SK-N-SH treated with all-trans-retinoic acid at 6 μM for 48 hours (cell line): ENCODE results near the gene CACNA1S.

ENCODE experiments used
- ATAC-seq: fragments of 200-7000 bp; cut with Tn5 transposase; 3 replicates; pipeline ENCODE4 v1.9.1; 2020; ENCODE audit warnings: mild to moderate bottlenecking, moderate library complexity
- ARNTL ChIP-seq: fragments of 450-650 bp; formaldehyde crosslinking; IDR thresholded peaks from 2 replicates; pipeline ENCODE4 v1.5.0; 2020; ENCODE audit warnings: low read depth, mild to moderate bottlenecking, moderate library complexity, borderline replicate concordance
- BACH2 ChIP-seq: fragments of 250-450 bp; sonication (Bioruptor Pico); IDR thresholded peaks from 2 replicates; pipeline ENCODE4 v1.9.0; 2021; ENCODE audit warnings: mild to moderate bottlenecking, borderline replicate concordance
- CREB5 ChIP-seq: fragments of 250-450 bp; sonication (Bioruptor Pico); IDR thresholded peaks from 2 replicates; pipeline ENCODE4 v1.5.1; 2020; ENCODE audit warnings: low read depth, mild to moderate bottlenecking, moderate library complexity
- CSDC2 ChIP-seq: fragments of 250-450 bp; sonication (Bioruptor Pico); IDR thresholded peaks from 2 replicates; pipeline ENCODE4 v1.5.0; 2020; ENCODE audit warnings: mild to moderate bottlenecking, moderate library complexity
- CSRNP3 ChIP-seq: fragments of 250-450 bp; sonication (Bioruptor Pico); IDR thresholded peaks from 2 replicates; pipeline ENCODE4 v1.5.1; 2021; ENCODE audit warnings: mild to moderate bottlenecking, moderate library complexity
- ESRRG ChIP-seq: fragments of 250-450 bp; sonication (Bioruptor Pico); IDR thresholded peaks from 2 replicates; pipeline ENCODE4 v1.6.1; 2021; ENCODE audit warnings: mild to moderate bottlenecking
- GLIS3 ChIP-seq: fragments of 250-450 bp; sonication (Bioruptor Pico); IDR thresholded peaks from 2 replicates; pipeline ENCODE4 v1.5.0; 2020; ENCODE audit warnings: mild to moderate bottlenecking, moderate library complexity
- ISL1 ChIP-seq: fragments of 250-450 bp; sonication (Bioruptor Pico); IDR thresholded peaks from 2 replicates; pipeline ENCODE4 v2.1.2; 2022; ENCODE audit warnings: mild to moderate bottlenecking, moderate library complexity
- OSR1 ChIP-seq: fragments of 250-450 bp; sonication (Bioruptor Pico); IDR thresholded peaks from 2 replicates; pipeline ENCODE4 v1.8.0; 2022; ENCODE audit warnings: moderate library complexity, mild to moderate bottlenecking, inconsistent platforms
- PATZ1 ChIP-seq: fragments of 250-450 bp; sonication (Bioruptor Pico); IDR thresholded peaks from 2 replicates; pipeline ENCODE4 v1.8.0; 2020; ENCODE audit warnings: mild to moderate bottlenecking, moderate library complexity, borderline replicate concordance
- POU6F1 ChIP-seq: fragments of 250-450 bp; sonication (Bioruptor Pico); IDR thresholded peaks from 2 replicates; pipeline ENCODE4 v1.8.0; 2021; ENCODE audit warnings: low read depth, mild to moderate bottlenecking, moderate library complexity, borderline replicate concordance
- PPARA ChIP-seq: fragments of 250-450 bp; sonication (Bioruptor Pico); IDR thresholded peaks from 2 replicates; pipeline ENCODE4 v1.5.0; 2020; ENCODE audit warnings: mild to moderate bottlenecking, borderline replicate concordance
- RARB ChIP-seq: fragments of 250-450 bp; sonication (Bioruptor Pico); IDR thresholded peaks from 2 replicates; pipeline ENCODE4 v1.8.0; 2021; ENCODE audit warnings: mild to moderate bottlenecking, moderate library complexity
- SNAI2 ChIP-seq: fragments of 250-450 bp; sonication (Bioruptor Pico); IDR thresholded peaks from 2 replicates; pipeline ENCODE4 v1.5.0; 2020; ENCODE audit warnings: mild to moderate bottlenecking, moderate library complexity
- TSHZ2 ChIP-seq: fragments of 250-450 bp; sonication (Bioruptor Pico); IDR thresholded peaks from 2 replicates; pipeline ENCODE4 v1.5.0; 2020; ENCODE audit warnings: mild to moderate bottlenecking, moderate library complexity
- ZC3H10 ChIP-seq: fragments of 250-450 bp; sonication (Bioruptor Pico); IDR thresholded peaks from 2 replicates; pipeline ENCODE4 v1.5.1; 2021; ENCODE audit warnings: mild to moderate bottlenecking, moderate library complexity
- ZFP3 ChIP-seq: fragments of 250-450 bp; sonication (Bioruptor Pico); IDR thresholded peaks from 2 replicates; pipeline ENCODE4 v1.5.0; 2020; ENCODE audit warnings: mild to moderate bottlenecking, moderate library complexity
- ZFP30 ChIP-seq: fragments of 450-650 bp; formaldehyde crosslinking; IDR thresholded peaks from 2 replicates; pipeline ENCODE4 v1.5.0; 2022; ENCODE audit warnings: mild to moderate bottlenecking, moderate library complexity
- ZNF565 ChIP-seq: fragments of 450-650 bp; formaldehyde crosslinking; conservative IDR thresholded peaks from 2 replicates; pipeline ENCODE4 v1.5.0; 2020; ENCODE audit warnings: low read depth, mild to moderate bottlenecking, moderate library complexity
- ZNF70 ChIP-seq: fragments of 450-650 bp; formaldehyde crosslinking; IDR thresholded peaks from 2 replicates; pipeline ENCODE4 v1.5.0; 2020; ENCODE audit warnings: mild to moderate bottlenecking, moderate library complexity
- ZNF8 ChIP-seq: fragments of 450-650 bp; formaldehyde crosslinking; IDR thresholded peaks from 2 replicates; pipeline ENCODE4 v1.5.0; 2020; ENCODE audit warnings: mild to moderate bottlenecking, moderate library complexity

Gene CACNA1S

GRCh38 chr1:201020721-201021629 is 91.3 kb downstream of the CACNA1S start:
- no peak for TF ChIP-seq GLIS3 (CRISPR knock-in tag)
- TF ChIP-seq PPARA (CRISPR knock-in tag), result no peak
- no peak for TF ChIP-seq CSDC2 (CRISPR knock-in tag)
- TF ChIP-seq ZFP30, result no peak
- TF ChIP-seq CSRNP3, result no peak
- TF ChIP-seq RARB (CRISPR knock-in tag), result no peak
- no peak for TF ChIP-seq ZNF565 (CRISPR knock-in tag)
- TF ChIP-seq OSR1 (CRISPR knock-in tag), result no peak
- no peak for TF ChIP-seq ZNF8
- TF ChIP-seq ZC3H10 (CRISPR knock-in tag), result no peak
- no peak for TF ChIP-seq POU6F1 (CRISPR knock-in tag)
- TF ChIP-seq ESRRG (CRISPR knock-in tag), result no peak
- TF ChIP-seq CREB5 (CRISPR knock-in tag), result no peak
- no peak for TF ChIP-seq ARNTL (CRISPR knock-in tag)
- TF ChIP-seq ZNF70 (CRISPR knock-in tag), result no peak
- ATAC-seq, result peak; percentile 38

GRCh38 chr1:201020040-201020591 is 92.1 kb downstream of the CACNA1S start:
- TF ChIP-seq OSR1 (CRISPR knock-in tag) (no peak), GLIS3 (CRISPR knock-in tag) (no peak), CREB5 (CRISPR knock-in tag) (no peak), ZNF70 (CRISPR knock-in tag) (no peak), TSHZ2 (no peak), BACH2 (no peak), POU6F1 (CRISPR knock-in tag) (no peak), ISL1 (CRISPR knock-in tag) (no peak), ZFP3 (CRISPR knock-in tag) (no peak), CSDC2 (CRISPR knock-in tag) (no peak), CSRNP3 (no peak), PPARA (CRISPR knock-in tag) (no peak), RARB (CRISPR knock-in tag) (no peak), SNAI2 (CRISPR knock-in tag) (no peak), PATZ1 (no peak)
- no peak for ATAC-seq
